GM13976 (cell line): ENCODE data around the gene TSGA10IP.

ENCODE experiments used
- DNase-seq: peaks from one replicate; pipeline ENCODE4 v3.0.0; 2012; ENCODE audit warnings: low spot score
- in situ Hi-C: fragments of 300-500 bp; cut with MboI; formaldehyde crosslinking; loops from one replicate; pipeline ENCODE4 v1.12.0; 2022; ENCODE audit warnings: low sequenced_read_pairs, mixed read lengths, inconsistent platforms; ENCODE audit not compliant: unreplicated experiment
- TF ChIP-seq, protein P1 (sequence below): IDR thresholded peaks from 2 replicates; pipeline ENCODE4 v1.5.1; 2012; ENCODE audit warnings: borderline replicate concordance, mild to moderate bottlenecking; ENCODE audit not compliant: insufficient read depth; ENCODE audit errors: extremely low read depth, missing control alignments, control extremely low read depth

TSGA10IP gene

DNA sequence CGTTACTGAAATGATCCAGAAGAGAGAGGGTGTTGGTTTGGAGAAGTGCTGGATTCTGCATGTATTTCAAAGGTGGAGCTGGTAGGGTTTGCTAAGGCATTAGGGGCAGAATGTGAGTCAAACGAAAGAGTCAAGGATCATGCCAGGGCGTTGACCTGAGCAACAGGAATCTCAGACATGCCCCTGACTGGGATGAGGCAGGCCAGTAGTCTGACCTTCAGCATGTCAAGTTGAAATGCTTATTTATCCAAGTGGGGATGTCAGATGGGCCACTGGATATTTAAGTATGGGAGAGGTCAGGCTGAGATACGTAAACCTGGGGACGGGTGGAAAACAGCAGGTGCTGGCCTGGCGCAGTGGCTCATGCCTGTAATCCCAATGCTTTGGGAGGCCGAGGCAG is 2.7 kb upstream of the TSGA10IP start:
- in situ Hi-C loops = no loop called here
- DNase-seq = no peak
- TF ChIP-seq, protein P1, sequence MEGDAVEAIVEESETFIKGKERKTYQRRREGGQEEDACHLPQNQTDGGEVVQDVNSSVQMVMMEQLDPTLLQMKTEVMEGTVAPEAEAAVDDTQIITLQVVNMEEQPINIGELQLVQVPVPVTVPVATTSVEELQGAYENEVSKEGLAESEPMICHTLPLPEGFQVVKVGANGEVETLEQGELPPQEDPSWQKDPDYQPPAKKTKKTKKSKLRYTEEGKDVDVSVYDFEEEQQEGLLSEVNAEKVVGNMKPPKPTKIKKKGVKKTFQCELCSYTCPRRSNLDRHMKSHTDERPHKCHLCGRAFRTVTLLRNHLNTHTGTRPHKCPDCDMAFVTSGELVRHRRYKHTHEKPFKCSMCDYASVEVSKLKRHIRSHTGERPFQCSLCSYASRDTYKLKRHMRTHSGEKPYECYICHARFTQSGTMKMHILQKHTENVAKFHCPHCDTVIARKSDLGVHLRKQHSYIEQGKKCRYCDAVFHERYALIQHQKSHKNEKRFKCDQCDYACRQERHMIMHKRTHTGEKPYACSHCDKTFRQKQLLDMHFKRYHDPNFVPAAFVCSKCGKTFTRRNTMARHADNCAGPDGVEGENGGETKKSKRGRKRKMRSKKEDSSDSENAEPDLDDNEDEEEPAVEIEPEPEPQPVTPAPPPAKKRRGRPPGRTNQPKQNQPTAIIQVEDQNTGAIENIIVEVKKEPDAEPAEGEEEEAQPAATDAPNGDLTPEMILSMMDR = no peak

DNA sequence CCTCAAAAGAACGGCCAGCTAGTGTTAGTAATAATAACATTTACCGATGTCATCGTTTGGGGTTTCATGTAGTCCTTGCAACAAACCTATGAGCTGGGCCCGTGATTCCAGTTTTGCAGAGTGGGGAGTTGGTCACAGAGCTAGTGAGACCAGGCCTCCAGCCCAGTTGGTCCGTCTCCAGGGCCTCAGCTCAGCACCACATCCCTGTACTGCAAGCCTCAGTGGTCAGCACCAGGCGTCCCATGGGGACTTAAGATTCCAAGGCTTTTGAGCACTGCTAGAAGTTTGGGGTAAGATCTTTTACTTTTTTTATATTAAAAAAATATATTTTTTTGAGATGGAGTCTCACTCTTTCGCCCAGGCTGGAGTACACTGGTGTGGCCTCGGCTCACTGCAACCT is 1.1 kb upstream of the TSGA10IP start:
- DNase-seq = no peak
- TF ChIP-seq, protein P1 = no peak
- in situ Hi-C loops = no loop called here

DNA sequence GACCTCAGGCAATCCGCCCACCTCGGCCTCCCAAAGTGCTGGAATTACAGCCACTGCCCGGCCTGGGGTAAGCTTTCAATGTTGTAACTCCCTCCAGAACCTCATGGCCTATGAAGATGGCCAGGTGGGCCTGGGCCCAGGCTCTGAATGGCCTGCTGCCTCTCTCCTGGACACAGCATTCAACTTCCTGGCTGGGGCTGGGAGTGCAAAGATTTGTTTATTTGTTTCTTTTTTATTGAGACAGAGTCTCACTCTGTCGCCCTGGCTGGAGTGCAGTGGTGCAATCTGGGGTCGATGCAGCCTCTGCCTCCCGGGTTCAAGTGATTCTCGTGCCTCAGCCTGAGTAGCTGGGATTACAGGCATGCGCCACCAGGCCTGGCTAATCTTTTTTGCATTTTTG is 513 bp upstream of the TSGA10IP start:
- TF ChIP-seq, protein P1 = no peak
- no peak for DNase-seq
- in situ Hi-C loops = no loop called here

DNA sequence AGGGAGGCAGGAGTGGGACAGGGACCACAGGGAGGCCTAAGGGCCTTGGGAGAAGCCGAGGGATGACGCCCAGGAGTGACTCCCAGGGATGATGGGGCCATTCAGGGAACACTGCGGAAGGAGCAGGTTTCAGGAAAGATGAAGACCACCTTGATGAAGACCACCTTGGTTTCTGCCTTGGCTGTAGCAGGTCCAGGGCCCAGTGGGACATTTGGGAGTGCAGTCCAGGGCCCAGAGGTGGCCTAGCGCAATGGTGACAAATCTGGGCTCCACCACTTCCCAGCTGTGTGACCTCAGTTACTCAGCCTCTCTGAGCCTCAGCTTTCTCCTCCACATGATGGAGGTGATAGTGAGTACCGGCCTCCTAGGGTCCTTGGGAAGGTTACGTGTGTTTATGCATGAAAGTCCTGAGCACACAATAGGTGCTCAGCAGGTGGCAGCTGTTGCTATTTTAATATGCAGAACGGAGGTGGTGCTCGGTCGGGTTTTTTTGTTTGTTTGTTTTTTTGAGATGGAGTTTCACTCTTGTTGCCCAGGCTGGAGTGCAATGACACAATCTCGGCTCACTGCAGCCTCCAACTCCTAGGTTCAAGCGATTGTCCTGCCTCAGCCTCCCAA is 770 bp downstream of the TSGA10IP start:
- no peak for DNase-seq
- TF ChIP-seq, protein P1 = no peak
- in situ Hi-C loops = no loop called here

DNA sequence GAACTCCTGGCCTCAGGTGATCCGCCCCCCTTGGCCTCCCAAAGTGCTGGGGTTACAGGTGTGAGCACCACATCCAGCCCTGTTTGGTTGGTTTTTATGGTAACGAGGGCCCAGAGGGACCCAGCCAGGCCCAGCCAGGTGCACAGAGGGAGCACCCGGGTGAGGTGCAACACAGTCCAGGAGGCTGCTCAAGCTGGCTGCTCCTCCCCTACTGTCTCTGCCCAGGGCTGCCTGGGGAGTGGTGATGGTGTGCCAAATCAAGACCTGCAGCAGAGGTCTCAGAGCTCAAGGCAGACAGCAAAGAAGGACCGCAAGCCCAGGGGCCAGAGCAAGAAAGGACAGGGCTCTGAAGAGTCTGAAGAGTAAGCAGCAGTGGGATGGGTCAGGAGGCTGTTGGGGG is 1.4 kb downstream of the TSGA10IP start:
- TF ChIP-seq, protein P1 = no peak
- DNase-seq = no peak
- in situ Hi-C loops = no loop called here

DNA sequence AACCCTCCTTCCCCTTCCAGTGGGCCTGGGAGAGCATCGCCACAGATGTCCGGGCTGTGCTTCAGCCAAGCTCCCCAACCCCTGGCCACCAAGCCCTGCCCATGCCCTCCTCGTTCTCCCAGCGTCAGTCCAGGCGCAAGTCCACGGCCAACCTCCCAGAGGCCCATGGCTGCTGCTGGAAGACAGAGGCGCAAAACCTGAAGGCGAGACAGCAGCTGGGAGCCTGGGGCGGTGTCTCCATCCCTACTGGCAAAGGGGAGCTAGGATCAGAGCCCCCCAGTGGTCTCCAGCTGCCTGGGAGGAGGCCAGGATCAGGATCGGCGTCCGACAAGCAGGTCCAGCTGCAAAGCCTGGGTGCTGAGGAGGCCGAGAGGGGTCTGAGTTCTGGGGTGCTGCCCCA is 1.9 kb downstream of the TSGA10IP start:
- TF ChIP-seq, protein P1 = no peak
- DNase-seq = no peak
- in situ Hi-C loops = no loop called here
